GM23338 (cell line): ENCODE results near the gene DIAPH3. TPM values are rescaled to one million over a fixed set of nuclear protein-coding genes. Genes with fewer than 3 reads are reported as not detected.

Source experiments
- ATAC-seq: fragments of 200-7000 bp; cut with Tn5 transposase; 3 replicates; pipeline ENCODE4 v1.9.1; 2020
- DNase-seq: peaks from one replicate; pipeline ENCODE4 v3.0.0-alpha.2; 2015; ENCODE audit warnings: low spot score
- H2AFZ ChIP-seq: fragments of 200-600 bp; sonication (generic); 2 replicates; pipeline ENCODE4 v1.8.0; 2016; ENCODE audit warnings: antibody characterized with exemption, mild to moderate bottlenecking, moderate library complexity
- H3F3A ChIP-seq: fragments of 200-600 bp; sonication (generic); replicated peaks from 2 replicates; pipeline ENCODE4 v1.8.0; 2017; ENCODE audit warnings: antibody characterized with exemption, mixed run types, low read depth
- H3K27ac ChIP-seq: fragments of 200-600 bp; sonication (generic); 2 replicates; pipeline ENCODE4 v1.6.1; 2016; ENCODE audit warnings: low read depth
- H3K27me3 ChIP-seq: fragments of 200-600 bp; sonication (generic); 2 replicates; pipeline ENCODE4 v1.8.0; 2016; ENCODE audit warnings: mild to moderate bottlenecking, mixed run types, moderate library complexity; ENCODE audit not compliant: insufficient read depth
- H3K36me3 ChIP-seq: fragments of 200-600 bp; sonication (generic); 2 replicates; pipeline ENCODE4 v1.8.0; 2016; ENCODE audit warnings: mild to moderate bottlenecking; ENCODE audit not compliant: insufficient read depth
- H3K4me1 ChIP-seq: fragments of 200-600 bp; sonication (generic); 2 replicates; pipeline ENCODE4 v1.8.0; 2016; ENCODE audit warnings: mild to moderate bottlenecking, moderate library complexity; ENCODE audit not compliant: insufficient read depth
- H3K4me2 ChIP-seq: fragments of 200-600 bp; sonication (generic); 2 replicates; pipeline ENCODE4 v1.7.1; 2017; ENCODE audit warnings: mixed run types
- H3K4me3 ChIP-seq: fragments of 200-600 bp; sonication (generic); 2 replicates; pipeline ENCODE4 v1.6.1; 2016; ENCODE audit warnings: mixed run types
- H3K79me2 ChIP-seq: fragments of 200-600 bp; sonication (generic); replicated peaks from 2 replicates; pipeline ENCODE4 v1.8.0; 2017; ENCODE audit warnings: mild to moderate bottlenecking; ENCODE audit not compliant: insufficient read depth
- H3K9me2 ChIP-seq: fragments of 200-600 bp; sonication (generic); 2 replicates; pipeline ENCODE4 v1.8.0; 2017; ENCODE audit not compliant: insufficient read depth
- H4K20me1 ChIP-seq: fragments of 200-600 bp; sonication (generic); replicated peaks from 2 replicates; pipeline ENCODE4 v1.8.0; 2017; ENCODE audit warnings: mild to moderate bottlenecking; ENCODE audit not compliant: insufficient read depth
- H3K27ac Mint-ChIP-seq: 2 replicates; pipeline ENCODE4 v1.8.0; 2020; ENCODE audit warnings: inconsistent platforms, mild to moderate bottlenecking, moderate library complexity, mixed read lengths
- H3K27me3 Mint-ChIP-seq: 3 replicates; pipeline ENCODE4 v1.8.0; 2022; ENCODE audit warnings: low read depth, mild to moderate bottlenecking, moderate library complexity, mixed read lengths, inconsistent platforms; ENCODE audit not compliant: insufficient read depth, poor library complexity
- H3K36me3 Mint-ChIP-seq: 3 replicates; pipeline ENCODE4 v1.8.0; 2021; ENCODE audit warnings: low read depth, mild to moderate bottlenecking, inconsistent platforms, moderate library complexity, mixed read lengths
- H3K4me1 Mint-ChIP-seq: 3 replicates; pipeline ENCODE4 v1.8.0; 2020; ENCODE audit warnings: mild to moderate bottlenecking, inconsistent platforms, mixed read lengths
- H3K4me3 Mint-ChIP-seq: 3 replicates; pipeline ENCODE4 v1.8.0; 2021; ENCODE audit warnings: moderate library complexity, mild to moderate bottlenecking, inconsistent platforms, mixed read lengths
- H3K9me3 Mint-ChIP-seq: 3 replicates; pipeline ENCODE4 v1.8.0; 2020; ENCODE audit warnings: moderate library complexity, mild to moderate bottlenecking, inconsistent platforms, mixed read lengths
- CREB1 ChIP-seq: fragments of 250-450 bp; sonication (Bioruptor Pico); IDR thresholded peaks from 2 replicates; pipeline ENCODE4 v1.5.0; 2020; ENCODE audit warnings: low read depth, mild to moderate bottlenecking, moderate library complexity
- EZH2 ChIP-seq: fragments of 200-600 bp; sonication (generic); IDR thresholded peaks from one replicate; pipeline ENCODE4 v1.8.0; 2017; ENCODE audit warnings: antibody characterized with exemption, mild to moderate bottlenecking, low read depth; ENCODE audit not compliant: unreplicated experiment
- EZH2phosphoT487 ChIP-seq: fragments of 200-600 bp; sonication (generic); IDR thresholded peaks from one replicate; pipeline ENCODE4 v1.8.1; 2018; ENCODE audit warnings: antibody characterized with exemption; ENCODE audit not compliant: unreplicated experiment
- JUNB ChIP-seq: IDR thresholded peaks from one replicate; pipeline ENCODE4 v1.6.1; 2016; ENCODE audit warnings: antibody characterized with exemption; ENCODE audit not compliant: unreplicated experiment
- NANOG ChIP-seq: IDR thresholded peaks from 2 replicates; pipeline ENCODE4 v1.6.1; 2016; ENCODE audit warnings: antibody characterized with exemption, borderline replicate concordance
- STAT1 ChIP-seq: IDR thresholded peaks from one replicate; pipeline ENCODE4 v1.6.1; 2016; ENCODE audit warnings: antibody characterized with exemption; ENCODE audit not compliant: unreplicated experiment
- ZNF114 ChIP-seq: fragments of 250-450 bp; sonication (Bioruptor Pico); IDR thresholded peaks from 2 replicates; pipeline ENCODE4 v1.5.0; 2020; ENCODE audit warnings: mild to moderate bottlenecking, moderate library complexity
- ZNF331 ChIP-seq: fragments of 250-450 bp; sonication (Bioruptor Pico); IDR thresholded peaks from 2 replicates; pipeline ENCODE4 v1.5.0; 2020; ENCODE audit warnings: low read depth, mild to moderate bottlenecking, moderate library complexity
- polyA plus RNA-seq: library from polyadenylated mRNA; unstranded; fragments of >200 nt; fragmentation: Nextera tagmentation; extraction: Ambion mirVana; gene quantifications from 2 replicates; pipeline ENCODE4 v1.2.1, GENCODE V29; 2016
- total RNA-seq: library from RNA; depleted of rRNA; stranded (reverse); fragments of >200 nt; shearing (Covaris generic); gene quantifications from 2 replicates; pipeline ENCODE4 v1.2.3, GENCODE V29; 2014
- TF ChIP-seq, protein P1 (sequence below): IDR thresholded peaks from 2 replicates; pipeline ENCODE4 v1.6.1; 2016; ENCODE audit warnings: antibody characterized with exemption
- TF ChIP-seq, protein P2 (sequence below), 2 experiments: fragments of 200-600 bp in 1 of 2; sonication (generic) in 1 of 2; conservative IDR thresholded peaks; 2 replicates each; pipeline versions ENCODE4 v1.5.1 to v1.6.1; 2016 to 2017; ENCODE audit warnings: antibody characterized with exemption in 2 of 2, low read depth in 2 of 2, mild to moderate bottlenecking in 2 of 2, moderate library complexity in 1 of 2
- TF ChIP-seq, protein P3 (sequence below): IDR thresholded peaks from one replicate; pipeline ENCODE4 v1.6.1; 2018; ENCODE audit warnings: antibody characterized with exemption; ENCODE audit not compliant: unreplicated experiment
- TF ChIP-seq, protein P4 (sequence below): fragments of 250-450 bp; sonication (Bioruptor Pico); IDR thresholded peaks from 2 replicates; pipeline ENCODE4 v1.5.0; 2020; ENCODE audit warnings: mild to moderate bottlenecking, moderate library complexity

Gene DIAPH3
- total and polyA plus RNA-seq, 2 experiments from 2014 or later = 23.4 to 30.2 TPM

DNA sequence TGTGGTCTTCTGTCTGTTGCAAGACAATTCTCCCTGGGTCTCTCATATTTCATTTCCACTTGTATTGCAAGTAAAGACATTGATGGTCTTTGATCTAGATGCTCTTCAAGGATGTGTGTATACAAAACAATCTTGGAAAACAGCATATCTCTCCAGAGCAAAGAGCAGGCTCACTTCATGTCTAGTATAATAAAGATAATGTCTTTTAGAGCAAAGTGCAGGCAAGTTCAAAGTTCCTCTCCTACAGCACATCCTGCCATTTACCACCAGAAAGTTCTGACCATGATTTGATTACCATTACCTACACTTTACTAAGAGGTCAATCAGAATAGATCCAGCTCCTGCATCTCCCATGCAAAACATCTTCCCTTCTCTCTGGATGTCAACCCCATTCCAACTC, 162.8 kb downstream of the DIAPH3 start (continued):
- TF ChIP-seq, protein P1, sequence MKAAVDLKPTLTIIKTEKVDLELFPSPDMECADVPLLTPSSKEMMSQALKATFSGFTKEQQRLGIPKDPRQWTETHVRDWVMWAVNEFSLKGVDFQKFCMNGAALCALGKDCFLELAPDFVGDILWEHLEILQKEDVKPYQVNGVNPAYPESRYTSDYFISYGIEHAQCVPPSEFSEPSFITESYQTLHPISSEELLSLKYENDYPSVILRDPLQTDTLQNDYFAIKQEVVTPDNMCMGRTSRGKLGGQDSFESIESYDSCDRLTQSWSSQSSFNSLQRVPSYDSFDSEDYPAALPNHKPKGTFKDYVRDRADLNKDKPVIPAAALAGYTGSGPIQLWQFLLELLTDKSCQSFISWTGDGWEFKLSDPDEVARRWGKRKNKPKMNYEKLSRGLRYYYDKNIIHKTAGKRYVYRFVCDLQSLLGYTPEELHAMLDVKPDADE = no peak
- TF ChIP-seq JUNB = no peak
- TF ChIP-seq, protein P2, sequence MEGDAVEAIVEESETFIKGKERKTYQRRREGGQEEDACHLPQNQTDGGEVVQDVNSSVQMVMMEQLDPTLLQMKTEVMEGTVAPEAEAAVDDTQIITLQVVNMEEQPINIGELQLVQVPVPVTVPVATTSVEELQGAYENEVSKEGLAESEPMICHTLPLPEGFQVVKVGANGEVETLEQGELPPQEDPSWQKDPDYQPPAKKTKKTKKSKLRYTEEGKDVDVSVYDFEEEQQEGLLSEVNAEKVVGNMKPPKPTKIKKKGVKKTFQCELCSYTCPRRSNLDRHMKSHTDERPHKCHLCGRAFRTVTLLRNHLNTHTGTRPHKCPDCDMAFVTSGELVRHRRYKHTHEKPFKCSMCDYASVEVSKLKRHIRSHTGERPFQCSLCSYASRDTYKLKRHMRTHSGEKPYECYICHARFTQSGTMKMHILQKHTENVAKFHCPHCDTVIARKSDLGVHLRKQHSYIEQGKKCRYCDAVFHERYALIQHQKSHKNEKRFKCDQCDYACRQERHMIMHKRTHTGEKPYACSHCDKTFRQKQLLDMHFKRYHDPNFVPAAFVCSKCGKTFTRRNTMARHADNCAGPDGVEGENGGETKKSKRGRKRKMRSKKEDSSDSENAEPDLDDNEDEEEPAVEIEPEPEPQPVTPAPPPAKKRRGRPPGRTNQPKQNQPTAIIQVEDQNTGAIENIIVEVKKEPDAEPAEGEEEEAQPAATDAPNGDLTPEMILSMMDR (conservative IDR thresholded peaks at IDR 0.05; ENCODE audit: low read depth in 2 of 2) = no peak

DNA sequence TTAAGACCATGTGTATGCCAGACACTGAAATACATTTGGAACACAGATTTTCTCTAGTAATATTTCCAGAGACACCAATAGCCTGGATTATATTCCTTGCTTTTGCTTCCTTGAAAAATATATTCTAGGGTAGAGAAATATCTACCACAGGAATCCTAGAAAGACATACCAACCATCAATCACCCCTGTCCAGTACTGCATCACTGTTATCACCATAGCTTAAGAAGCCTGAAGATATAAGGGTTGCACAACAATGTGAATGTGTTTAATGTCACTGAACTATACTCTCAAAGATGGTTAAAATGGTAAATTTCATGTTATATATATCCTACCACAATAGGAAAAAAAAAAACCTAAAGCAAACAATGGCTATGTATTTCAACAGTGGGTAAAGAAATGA, 163.6 kb downstream of the DIAPH3 start:
- no peaks in the 10 kb centered on the region for H3K36me3 ChIP-seq
- ATAC-seq = no peak
- TF ChIP-seq NANOG = no peak
- TF ChIP-seq, protein P3, sequence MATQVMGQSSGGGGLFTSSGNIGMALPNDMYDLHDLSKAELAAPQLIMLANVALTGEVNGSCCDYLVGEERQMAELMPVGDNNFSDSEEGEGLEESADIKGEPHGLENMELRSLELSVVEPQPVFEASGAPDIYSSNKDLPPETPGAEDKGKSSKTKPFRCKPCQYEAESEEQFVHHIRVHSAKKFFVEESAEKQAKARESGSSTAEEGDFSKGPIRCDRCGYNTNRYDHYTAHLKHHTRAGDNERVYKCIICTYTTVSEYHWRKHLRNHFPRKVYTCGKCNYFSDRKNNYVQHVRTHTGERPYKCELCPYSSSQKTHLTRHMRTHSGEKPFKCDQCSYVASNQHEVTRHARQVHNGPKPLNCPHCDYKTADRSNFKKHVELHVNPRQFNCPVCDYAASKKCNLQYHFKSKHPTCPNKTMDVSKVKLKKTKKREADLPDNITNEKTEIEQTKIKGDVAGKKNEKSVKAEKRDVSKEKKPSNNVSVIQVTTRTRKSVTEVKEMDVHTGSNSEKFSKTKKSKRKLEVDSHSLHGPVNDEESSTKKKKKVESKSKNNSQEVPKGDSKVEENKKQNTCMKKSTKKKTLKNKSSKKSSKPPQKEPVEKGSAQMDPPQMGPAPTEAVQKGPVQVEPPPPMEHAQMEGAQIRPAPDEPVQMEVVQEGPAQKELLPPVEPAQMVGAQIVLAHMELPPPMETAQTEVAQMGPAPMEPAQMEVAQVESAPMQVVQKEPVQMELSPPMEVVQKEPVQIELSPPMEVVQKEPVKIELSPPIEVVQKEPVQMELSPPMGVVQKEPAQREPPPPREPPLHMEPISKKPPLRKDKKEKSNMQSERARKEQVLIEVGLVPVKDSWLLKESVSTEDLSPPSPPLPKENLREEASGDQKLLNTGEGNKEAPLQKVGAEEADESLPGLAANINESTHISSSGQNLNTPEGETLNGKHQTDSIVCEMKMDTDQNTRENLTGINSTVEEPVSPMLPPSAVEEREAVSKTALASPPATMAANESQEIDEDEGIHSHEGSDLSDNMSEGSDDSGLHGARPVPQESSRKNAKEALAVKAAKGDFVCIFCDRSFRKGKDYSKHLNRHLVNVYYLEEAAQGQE = no peak
- TF ChIP-seq ZNF331 (CRISPR knock-in tag) = no peak
- no peak for TF ChIP-seq CREB1
- TF ChIP-seq EZH2phosphoT487 = no peak
- no peak for TF ChIP-seq ZNF114 (CRISPR knock-in tag)
- TF ChIP-seq, protein P4, sequence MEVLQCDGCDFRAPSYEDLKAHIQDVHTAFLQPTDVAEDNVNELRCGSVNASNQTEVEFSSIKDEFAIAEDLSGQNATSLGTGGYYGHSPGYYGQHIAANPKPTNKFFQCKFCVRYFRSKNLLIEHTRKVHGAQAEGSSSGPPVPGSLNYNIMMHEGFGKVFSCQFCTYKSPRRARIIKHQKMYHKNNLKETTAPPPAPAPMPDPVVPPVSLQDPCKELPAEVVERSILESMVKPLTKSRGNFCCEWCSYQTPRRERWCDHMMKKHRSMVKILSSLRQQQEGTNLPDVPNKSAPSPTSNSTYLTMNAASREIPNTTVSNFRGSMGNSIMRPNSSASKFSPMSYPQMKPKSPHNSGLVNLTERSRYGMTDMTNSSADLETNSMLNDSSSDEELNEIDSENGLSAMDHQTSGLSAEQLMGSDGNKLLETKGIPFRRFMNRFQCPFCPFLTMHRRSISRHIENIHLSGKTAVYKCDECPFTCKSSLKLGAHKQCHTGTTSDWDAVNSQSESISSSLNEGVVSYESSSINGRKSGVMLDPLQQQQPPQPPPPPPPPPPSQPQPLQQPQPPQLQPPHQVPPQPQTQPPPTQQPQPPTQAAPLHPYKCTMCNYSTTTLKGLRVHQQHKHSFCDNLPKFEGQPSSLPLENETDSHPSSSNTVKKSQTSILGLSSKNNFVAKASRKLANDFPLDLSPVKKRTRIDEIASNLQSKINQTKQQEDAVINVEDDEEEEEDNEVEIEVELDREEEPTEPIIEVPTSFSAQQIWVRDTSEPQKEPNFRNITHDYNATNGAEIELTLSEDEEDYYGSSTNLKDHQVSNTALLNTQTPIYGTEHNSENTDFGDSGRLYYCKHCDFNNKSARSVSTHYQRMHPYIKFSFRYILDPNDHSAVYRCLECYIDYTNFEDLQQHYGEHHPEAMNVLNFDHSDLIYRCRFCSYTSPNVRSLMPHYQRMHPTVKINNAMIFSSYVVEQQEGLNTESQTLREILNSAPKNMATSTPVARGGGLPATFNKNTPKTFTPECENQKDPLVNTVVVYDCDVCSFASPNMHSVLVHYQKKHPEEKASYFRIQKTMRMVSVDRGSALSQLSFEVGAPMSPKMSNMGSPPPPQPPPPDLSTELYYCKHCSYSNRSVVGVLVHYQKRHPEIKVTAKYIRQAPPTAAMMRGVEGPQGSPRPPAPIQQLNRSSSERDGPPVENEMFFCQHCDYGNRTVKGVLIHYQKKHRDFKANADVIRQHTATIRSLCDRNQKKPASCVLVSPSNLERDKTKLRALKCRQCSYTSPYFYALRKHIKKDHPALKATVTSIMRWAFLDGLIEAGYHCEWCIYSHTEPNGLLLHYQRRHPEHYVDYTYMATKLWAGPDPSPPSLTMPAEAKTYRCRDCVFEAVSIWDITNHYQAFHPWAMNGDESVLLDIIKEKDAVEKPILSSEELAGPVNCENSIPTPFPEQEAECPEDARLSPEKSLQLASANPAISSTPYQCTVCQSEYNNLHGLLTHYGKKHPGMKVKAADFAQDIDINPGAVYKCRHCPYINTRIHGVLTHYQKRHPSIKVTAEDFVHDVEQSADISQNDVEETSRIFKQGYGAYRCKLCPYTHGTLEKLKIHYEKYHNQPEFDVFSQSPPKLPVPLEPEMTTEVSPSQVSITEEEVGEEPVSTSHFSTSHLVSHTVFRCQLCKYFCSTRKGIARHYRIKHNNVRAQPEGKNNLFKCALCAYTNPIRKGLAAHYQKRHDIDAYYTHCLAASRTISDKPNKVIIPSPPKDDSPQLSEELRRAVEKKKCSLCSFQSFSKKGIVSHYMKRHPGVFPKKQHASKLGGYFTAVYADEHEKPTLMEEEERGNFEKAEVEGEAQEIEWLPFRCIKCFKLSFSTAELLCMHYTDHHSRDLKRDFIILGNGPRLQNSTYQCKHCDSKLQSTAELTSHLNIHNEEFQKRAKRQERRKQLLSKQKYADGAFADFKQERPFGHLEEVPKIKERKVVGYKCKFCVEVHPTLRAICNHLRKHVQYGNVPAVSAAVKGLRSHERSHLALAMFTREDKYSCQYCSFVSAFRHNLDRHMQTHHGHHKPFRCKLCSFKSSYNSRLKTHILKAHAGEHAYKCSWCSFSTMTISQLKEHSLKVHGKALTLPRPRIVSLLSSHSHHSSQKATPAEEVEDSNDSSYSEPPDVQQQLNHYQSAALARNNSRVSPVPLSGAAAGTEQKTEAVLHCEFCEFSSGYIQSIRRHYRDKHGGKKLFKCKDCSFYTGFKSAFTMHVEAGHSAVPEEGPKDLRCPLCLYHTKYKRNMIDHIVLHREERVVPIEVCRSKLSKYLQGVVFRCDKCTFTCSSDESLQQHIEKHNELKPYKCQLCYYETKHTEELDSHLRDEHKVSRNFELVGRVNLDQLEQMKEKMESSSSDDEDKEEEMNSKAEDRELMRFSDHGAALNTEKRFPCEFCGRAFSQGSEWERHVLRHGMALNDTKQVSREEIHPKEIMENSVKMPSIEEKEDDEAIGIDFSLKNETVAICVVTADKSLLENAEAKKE (CRISPR knock-in tag) = no peak
- no peak for TF ChIP-seq JUNB
- TF ChIP-seq STAT1 = no peak
- no peak for TF ChIP-seq EZH2

More for the DNA sequence above, 163.6 kb downstream of the DIAPH3 start:
- H3K4me1 ChIP-seq = peaks cover 5% of the 10 kb centered on the region; the same call in 1 of the 2 replicates
- H3K27me3 Mint-ChIP-seq = no peaks in the 10 kb centered on the region
- peaks cover 4% of the 10 kb centered on the region; the same call in 1 of the 3 replicates for H3K4me1 Mint-ChIP-seq
- no peak overlapping the region for H3K4me3 ChIP-seq
- DNase-seq = no peak
- no peaks in the 10 kb centered on the region for H3K9me3 Mint-ChIP-seq
- no peak overlapping the region for H2AFZ ChIP-seq
- no peaks in the 10 kb centered on the region; the same call in 2 of the 3 replicates for H3K36me3 Mint-ChIP-seq
- no peaks in the 10 kb centered on the region for H3K79me2 ChIP-seq
- H4K20me1 ChIP-seq = no peaks in the 10 kb centered on the region
- no peak overlapping the region for H3K27ac ChIP-seq
- H3K4me2 ChIP-seq = no peak overlapping the region
- H3K27me3 ChIP-seq = no peaks in the 10 kb centered on the region
- H3K9me2 ChIP-seq = no peaks in the 10 kb centered on the region
- H3K4me3 Mint-ChIP-seq = no peak overlapping the region
- no peaks in the 10 kb centered on the region for H3F3A ChIP-seq
- no peak overlapping the region for H3K27ac Mint-ChIP-seq
